HG03196 (cell line): ENCODE results near the gene ERC2.
"Not testable (repeated sequence)": the region's sequence is repeated elsewhere in the genome, so short reads cannot be mapped to it uniquely, and the experiment has no call there.

Experiments
- ATAC-seq: cut with Tn5 transposase; IDR thresholded peaks from one replicate; pipeline ENCODE4 v1.9.1; 2021; ENCODE audit not compliant: unreplicated experiment

The ERC2 gene

GRCh38 chr3:56086355-56086754 is 381.9 kb downstream of the ERC2 start:
- ATAC-seq = no peak

GRCh38 chr3:56081246-56081645 is 387.0 kb downstream of the ERC2 start:
- ATAC-seq = no peak

- no peak for ATAC-seq
Measured at GRCh38 chr3:56076746-56077145, 391.5 kb downstream of the ERC2 start.

- no peak for ATAC-seq
Measured at GRCh38 chr3:56075089-56075488, 393.2 kb downstream of the ERC2 start.

- ATAC-seq = no peak
Measured at GRCh38 chr3:56069766-56070165, 398.5 kb downstream of the ERC2 start.

GRCh38 chr3:56066405-56066804 is 401.9 kb downstream of the ERC2 start:
- not testable (repeated sequence) for ATAC-seq

- no peak for ATAC-seq
Measured at GRCh38 chr3:56064684-56065083, 403.6 kb downstream of the ERC2 start.

GRCh38 chr3:56061279-56061626 is 407.0 kb downstream of the ERC2 start:
- ATAC-seq = no peak

- no peak for ATAC-seq
Measured at GRCh38 chr3:56060521-56061278, 407.6 kb downstream of the ERC2 start.

GRCh38 chr3:56059731-56060130 is 408.5 kb downstream of the ERC2 start:
- ATAC-seq = no peak

GRCh38 chr3:56055951-56056350 is 412.3 kb downstream of the ERC2 start:
- ATAC-seq = no peak

GRCh38 chr3:56055546-56055945 is 412.7 kb downstream of the ERC2 start:
- no peak for ATAC-seq

GRCh38 chr3:56054844-56055243 is 413.4 kb downstream of the ERC2 start:
- ATAC-seq = no peak

GRCh38 chr3:56053727-56054126 is 414.5 kb downstream of the ERC2 start:
- no peak for ATAC-seq

GRCh38 chr3:56052188-56052587 is 416.1 kb downstream of the ERC2 start:
- no peak for ATAC-seq

GRCh38 chr3:56051052-56051451 is 417.2 kb downstream of the ERC2 start:
- ATAC-seq = no peak

- no peak for ATAC-seq
Measured at GRCh38 chr3:56048946-56049345, 419.3 kb downstream of the ERC2 start.

GRCh38 chr3:56048331-56048730 is 419.9 kb downstream of the ERC2 start:
- no peak for ATAC-seq

- no peak for ATAC-seq
Measured at GRCh38 chr3:56042326-56042951, 425.8 kb downstream of the ERC2 start.

GRCh38 chr3:56025326-56025725 is 442.9 kb downstream of the ERC2 start:
- no peak for ATAC-seq

GRCh38 chr3:56023546-56023945 is 444.7 kb downstream of the ERC2 start:
- ATAC-seq = no peak

- ATAC-seq = no peak
Measured at GRCh38 chr3:56022619-56023018, 445.6 kb downstream of the ERC2 start.
